HCT116 (cell line): ENCODE measurements around the gene EGFR. TPM values are rescaled to one million over a fixed set of nuclear protein-coding genes. Genes with fewer than 3 reads are reported as not detected.

Source experiments
- ATAC-seq: fragments of 200-7000 bp; cut with Tn5 transposase; 2 replicates; pipeline ENCODE4 v1.9.1; 2020; ENCODE audit warnings: mild to moderate bottlenecking, moderate library complexity
- BruUV-seq: library from RNA; stranded (reverse); fragments of 400-500 nt; replicated peaks from 2 replicates; lab custom pipeline; 2021; lab: Mats Ljungman, UMichigan
- CTCF ChIA-PET: fragments of 300-600 bp; sonication (Branson Sonifier 250); formaldehyde crosslinking; loops from one replicate; lab custom pipeline; 2021; ENCODE audit warnings: antibody characterized with exemption; lab: Charles Lee
- POLR2A ChIA-PET: fragments of 300-600, 350-600 bp; sonication (Branson Sonifier 250); formaldehyde crosslinking; loops from one replicate; lab custom pipeline; 2021; ENCODE audit warnings: antibody characterized with exemption; lab: Charles Lee
- RAD21 ChIA-PET, 2 experiments: fragments of 300-600 bp; sonication (Branson Sonifier 250); formaldehyde crosslinking; loops; one replicate each; lab custom pipeline; 2023; ENCODE audit warnings: low total read pairs in 2 of 2; ENCODE audit not compliant: uncharacterized antibody in 2 of 2, unreplicated experiment in 2 of 2, low non-redundant PET in 1 of 2; lab: Charles Lee
- DNase-seq: peaks from one replicate; pipeline ENCODE4 v3.0.0-alpha.2; 2010; ENCODE audit warnings: low read depth, low spot score
- H2AFZ ChIP-seq: fragments of 200-600 bp; shearing (Covaris generic), sonication (generic); 2 replicates; pipeline ENCODE4 v1.6.1; 2017; ENCODE audit warnings: low read depth, mixed run types, mixed read lengths, antibody characterized with exemption, low read length; ENCODE audit not compliant: poor library complexity, severe bottlenecking
- H3K27ac ChIP-seq: 2 replicates; pipeline ENCODE4 v1.5.1; 2012; ENCODE audit warnings: low read depth, low read length
- H3K27me3 ChIP-seq: fragments of 200-600 bp; sonication (generic); 2 replicates; pipeline ENCODE4 v1.6.1; 2016; ENCODE audit warnings: mixed run types, low read length, mixed read lengths; ENCODE audit not compliant: insufficient read depth
- H3K36me3 ChIP-seq, 2 experiments: fragments of 200-500 bp in 1 of 2; fragments of 200-600 bp in 1 of 2; sonication (Bioruptor generic) in 1 of 2; sonication (generic) in 1 of 2; 2 replicates each; pipeline versions ENCODE4 v1.5.1 to v1.6.1; 2014 to 2016; ENCODE audit warnings: low read length in 2 of 2, inconsistent platforms in 1 of 2, mixed read lengths in 1 of 2, mixed run types in 1 of 2; ENCODE audit not compliant: insufficient read depth in 2 of 2, control insufficient read depth in 1 of 2
- H3K4me1 ChIP-seq, 2 experiments: fragments of 200-600 bp in 1 of 2; sonication (generic) in 1 of 2; 2 replicates each; pipeline versions ENCODE4 v1.5.1 to v1.6.1; 2012 to 2017; ENCODE audit warnings: low read length in 2 of 2, inconsistent platforms in 1 of 2, mild to moderate bottlenecking in 1 of 2, mixed read lengths in 1 of 2, mixed run types in 1 of 2, moderate library complexity in 1 of 2; ENCODE audit not compliant: insufficient read depth in 2 of 2, control insufficient read depth in 1 of 2
- H3K4me2 ChIP-seq: fragments of 200-600 bp; sonication (generic); 2 replicates; pipeline ENCODE4 v1.6.1; 2017; ENCODE audit warnings: mixed run types, low read length, mixed read lengths
- H3K4me3 ChIP-seq, 2 experiments: fragments of 200-600 bp in 1 of 2; sonication (generic) in 1 of 2; replicated peaks in 1 of 2; 2 replicates each; pipeline ENCODE4 v1.5.1; 2011 to 2016; ENCODE audit warnings: low read length in 2 of 2, control low read depth in 1 of 2, low read depth in 1 of 2, mild to moderate bottlenecking in 1 of 2, mixed read lengths in 1 of 2, mixed run types in 1 of 2
- H3K79me2 ChIP-seq: fragments of 200-600 bp; sonication (generic); 2 replicates; pipeline ENCODE4 v1.6.1; 2017; ENCODE audit warnings: mild to moderate bottlenecking, mixed run types, low read length, moderate library complexity, mixed read lengths; ENCODE audit not compliant: insufficient read depth
- H3K9ac ChIP-seq: fragments of 200-600 bp; sonication (generic); 2 replicates; pipeline ENCODE4 v1.6.1; 2016; ENCODE audit warnings: low read length, mixed read lengths
- H3K9me2 ChIP-seq: fragments of 200-600 bp; sonication (generic), shearing (Covaris generic); 2 replicates; pipeline ENCODE4 v1.6.1; 2017; ENCODE audit warnings: mixed run types, mild to moderate bottlenecking, moderate library complexity; ENCODE audit not compliant: insufficient read depth
- H3K9me3 ChIP-seq, 2 experiments: fragments of 200-500 bp in 1 of 2; fragments of 200-600 bp in 1 of 2; sonication (Bioruptor generic) in 1 of 2; sonication (generic) in 1 of 2; 2 replicates each; pipeline ENCODE4 v1.6.1; 2014 to 2017; ENCODE audit warnings: low read length in 2 of 2, mixed read lengths in 2 of 2, inconsistent platforms in 1 of 2, low read depth in 1 of 2, mild to moderate bottlenecking in 1 of 2, mixed run types in 1 of 2, moderate library complexity in 1 of 2; ENCODE audit not compliant: control insufficient read depth in 1 of 2, insufficient read depth in 1 of 2
- H4K20me1 ChIP-seq: fragments of 200-600 bp; sonication (generic), shearing (Covaris generic); 2 replicates; pipeline ENCODE4 v1.6.1; 2017; ENCODE audit warnings: mixed run types, mild to moderate bottlenecking, moderate library complexity; ENCODE audit not compliant: insufficient read depth
- ATF3 ChIP-seq: IDR thresholded peaks from 2 replicates; pipeline ENCODE4 v1.6.1; 2012
- EZH2 ChIP-seq: fragments of 200-600 bp; sonication (generic); IDR thresholded peaks from 2 replicates; pipeline ENCODE4 v1.6.1; 2017; ENCODE audit warnings: antibody characterized with exemption, mixed run types
- JUND ChIP-seq: IDR thresholded peaks from 2 replicates; pipeline ENCODE4 v1.6.1; 2012
- RAD21 ChIP-seq: IDR thresholded peaks from 2 replicates; pipeline ENCODE4 v1.6.1; 2012; ENCODE audit warnings: low read depth, mild to moderate bottlenecking
- SRF ChIP-seq: IDR thresholded peaks from 2 replicates; pipeline ENCODE4 v1.6.1; 2012; ENCODE audit warnings: low read depth
- ZFX ChIP-seq: fragments of 450-650 bp; IDR thresholded peaks from 2 replicates; pipeline ENCODE4 v1.6.1; 2017
- ZNF274 ChIP-seq: fragments of 200-500 bp; sonication (Bioruptor generic); IDR thresholded peaks from 2 replicates; pipeline ENCODE4 v1.6.1; 2014; ENCODE audit warnings: mild to moderate bottlenecking, low read depth, low read length, inconsistent platforms
- intact Hi-C: fragments of 100-400 bp; cut with micrococcal nuclease; formaldehyde crosslinking; loops from 2 replicates; pipeline ENCODE4 v1.10.0; 2022
- total RNA-seq: library from RNA; stranded (reverse); gene quantifications from one replicate; pipeline ENCODE4 v1.2.1, GENCODE V29; 2021; ENCODE audit not compliant: unreplicated experiment
- TF ChIP-seq, protein P1 (sequence below), 3 experiments: fragments of 200-600 bp in 1 of 3; sonication (generic) in 1 of 3; IDR thresholded peaks in 2 of 3; conservative IDR thresholded peaks in 1 of 3; 2 replicates each; pipeline ENCODE4 v1.5.1; 2012 to 2017; ENCODE audit warnings: low read depth in 2 of 3, low read length in 2 of 3, antibody characterized with exemption in 1 of 3, borderline replicate concordance in 1 of 3, control low read depth in 1 of 3, mild to moderate bottlenecking in 1 of 3, mixed read lengths in 1 of 3, mixed run types in 1 of 3, moderate library complexity in 1 of 3; ENCODE audit not compliant: insufficient read depth in 1 of 3
- TF ChIP-seq, protein P2 (sequence below): IDR thresholded peaks from 2 replicates; pipeline ENCODE4 v1.6.1; 2012; ENCODE audit warnings: low read depth

EGFR gene
- total RNA-seq, 1 experiment from 2014 or later = 71.5 TPM

- TF ChIP-seq, protein P1, sequence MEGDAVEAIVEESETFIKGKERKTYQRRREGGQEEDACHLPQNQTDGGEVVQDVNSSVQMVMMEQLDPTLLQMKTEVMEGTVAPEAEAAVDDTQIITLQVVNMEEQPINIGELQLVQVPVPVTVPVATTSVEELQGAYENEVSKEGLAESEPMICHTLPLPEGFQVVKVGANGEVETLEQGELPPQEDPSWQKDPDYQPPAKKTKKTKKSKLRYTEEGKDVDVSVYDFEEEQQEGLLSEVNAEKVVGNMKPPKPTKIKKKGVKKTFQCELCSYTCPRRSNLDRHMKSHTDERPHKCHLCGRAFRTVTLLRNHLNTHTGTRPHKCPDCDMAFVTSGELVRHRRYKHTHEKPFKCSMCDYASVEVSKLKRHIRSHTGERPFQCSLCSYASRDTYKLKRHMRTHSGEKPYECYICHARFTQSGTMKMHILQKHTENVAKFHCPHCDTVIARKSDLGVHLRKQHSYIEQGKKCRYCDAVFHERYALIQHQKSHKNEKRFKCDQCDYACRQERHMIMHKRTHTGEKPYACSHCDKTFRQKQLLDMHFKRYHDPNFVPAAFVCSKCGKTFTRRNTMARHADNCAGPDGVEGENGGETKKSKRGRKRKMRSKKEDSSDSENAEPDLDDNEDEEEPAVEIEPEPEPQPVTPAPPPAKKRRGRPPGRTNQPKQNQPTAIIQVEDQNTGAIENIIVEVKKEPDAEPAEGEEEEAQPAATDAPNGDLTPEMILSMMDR (IDR thresholded peaks at IDR 0.05 in 2 of 3, conservative IDR thresholded peaks at IDR 0.05 in 1 of 3; ENCODE audit: borderline replicate concordance in 1 of 3, insufficient read depth in 1 of 3, low read depth in 2 of 3, low read length in 2 of 3) = no peak
- TF ChIP-seq ZFX (no peak), EZH2 (no peak), RAD21 (no peak), SRF (no peak), ZNF274 (no peak), JUND (no peak)
These were observed 188.8 kb downstream of the EGFR start (continued) for GRCh38 chr7:55207436-55208125.

DNA sequence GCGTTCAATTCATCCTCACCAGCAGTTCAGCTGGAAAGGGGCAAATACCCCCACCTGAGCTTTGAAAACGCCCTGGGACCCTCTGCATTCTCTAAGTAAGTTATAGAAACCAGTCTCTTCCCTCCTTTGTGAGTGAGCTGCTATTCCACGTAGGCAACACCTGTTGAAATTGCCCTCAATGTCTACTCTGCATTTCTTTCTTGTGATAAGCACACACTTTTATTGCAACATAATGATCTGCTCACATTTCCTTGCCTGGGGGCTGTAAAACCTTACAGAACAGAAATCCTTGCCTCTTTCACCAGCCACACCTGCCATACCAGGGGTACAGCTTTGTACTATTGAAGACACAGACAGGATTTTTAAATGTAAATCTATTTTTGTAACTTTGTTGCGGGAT, 190.5 kb downstream of the EGFR start:
- peaks cover 32 to 45% of the 10 kb centered on the region in 2 experiments for H3K36me3 ChIP-seq
- intact Hi-C loops = no loop called here
- H3K4me2 ChIP-seq = no peak overlapping the region
- no peak overlapping the region for H3K27ac ChIP-seq
- H3K4me1 ChIP-seq = no peaks in the 10 kb centered on the region
- no peak overlapping the region for H3K4me3 ChIP-seq
- H3K9me3 ChIP-seq = no peaks in the 10 kb centered on the region
- H4K20me1 ChIP-seq = no peaks in the 10 kb centered on the region
- BruUV-seq = no TSS peak
- DNase-seq (no peak), ATAC-seq (no peak)
- no peak overlapping the region for H3K9ac ChIP-seq
- H3K9me2 ChIP-seq = no peaks in the 10 kb centered on the region
- TF ChIP-seq ATF3 (no peak), ZNF274 (no peak), ZFX (no peak)
- TF ChIP-seq, protein P2, sequence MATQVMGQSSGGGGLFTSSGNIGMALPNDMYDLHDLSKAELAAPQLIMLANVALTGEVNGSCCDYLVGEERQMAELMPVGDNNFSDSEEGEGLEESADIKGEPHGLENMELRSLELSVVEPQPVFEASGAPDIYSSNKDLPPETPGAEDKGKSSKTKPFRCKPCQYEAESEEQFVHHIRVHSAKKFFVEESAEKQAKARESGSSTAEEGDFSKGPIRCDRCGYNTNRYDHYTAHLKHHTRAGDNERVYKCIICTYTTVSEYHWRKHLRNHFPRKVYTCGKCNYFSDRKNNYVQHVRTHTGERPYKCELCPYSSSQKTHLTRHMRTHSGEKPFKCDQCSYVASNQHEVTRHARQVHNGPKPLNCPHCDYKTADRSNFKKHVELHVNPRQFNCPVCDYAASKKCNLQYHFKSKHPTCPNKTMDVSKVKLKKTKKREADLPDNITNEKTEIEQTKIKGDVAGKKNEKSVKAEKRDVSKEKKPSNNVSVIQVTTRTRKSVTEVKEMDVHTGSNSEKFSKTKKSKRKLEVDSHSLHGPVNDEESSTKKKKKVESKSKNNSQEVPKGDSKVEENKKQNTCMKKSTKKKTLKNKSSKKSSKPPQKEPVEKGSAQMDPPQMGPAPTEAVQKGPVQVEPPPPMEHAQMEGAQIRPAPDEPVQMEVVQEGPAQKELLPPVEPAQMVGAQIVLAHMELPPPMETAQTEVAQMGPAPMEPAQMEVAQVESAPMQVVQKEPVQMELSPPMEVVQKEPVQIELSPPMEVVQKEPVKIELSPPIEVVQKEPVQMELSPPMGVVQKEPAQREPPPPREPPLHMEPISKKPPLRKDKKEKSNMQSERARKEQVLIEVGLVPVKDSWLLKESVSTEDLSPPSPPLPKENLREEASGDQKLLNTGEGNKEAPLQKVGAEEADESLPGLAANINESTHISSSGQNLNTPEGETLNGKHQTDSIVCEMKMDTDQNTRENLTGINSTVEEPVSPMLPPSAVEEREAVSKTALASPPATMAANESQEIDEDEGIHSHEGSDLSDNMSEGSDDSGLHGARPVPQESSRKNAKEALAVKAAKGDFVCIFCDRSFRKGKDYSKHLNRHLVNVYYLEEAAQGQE = no peak
- ChIA-PET CTCF (no interaction called here), POLR2A (no interaction called here), RAD21 (no interaction called here)
- H3K79me2 ChIP-seq = no peaks in the 10 kb centered on the region
- no peaks in the 10 kb centered on the region for H3K27me3 ChIP-seq
- H2AFZ ChIP-seq = no peak overlapping the region
